Stimulated activated memory B cell treated with anti-CD40 and anti-IgM and Interleukin-4, amounts not matched to agents 10 μg/mL and 1 μg/mL and 100 μg/mL, for 72 hours (primary cell): ENCODE data around the gene RFK.
A peak's percentile ranks its signal among the peaks of the same experiment; 100 is the strongest.
"Not testable (repeated sequence)": the region's sequence is repeated elsewhere in the genome, so short reads cannot be mapped to it uniquely, and the experiment has no call there.

Source experiments
- ATAC-seq: fragments of 150-1000 bp; cut with Tn5 transposase; 2 replicates; pipeline ENCODE4 v1.10.0; 2021
- H3K27ac Mint-ChIP-seq: one replicate; pipeline ENCODE4 v1.8.0; 2022; ENCODE audit warnings: mild to moderate bottlenecking, mixed read lengths
- H3K27me3 Mint-ChIP-seq: one replicate; pipeline ENCODE4 v1.8.0; 2022; ENCODE audit warnings: mixed read lengths
- H3K36me3 Mint-ChIP-seq: one replicate; pipeline ENCODE4 v1.8.0; 2022; ENCODE audit warnings: mixed read lengths
- H3K4me1 Mint-ChIP-seq: one replicate; pipeline ENCODE4 v1.8.0; 2022; ENCODE audit warnings: mixed read lengths
- H3K4me3 Mint-ChIP-seq: one replicate; pipeline ENCODE4 v1.8.0; 2022; ENCODE audit warnings: mild to moderate bottlenecking, moderate library complexity, mixed read lengths
- H3K9me3 Mint-ChIP-seq: one replicate; pipeline ENCODE4 v1.8.0; 2022; ENCODE audit warnings: mixed read lengths

Gene RFK

DNA sequence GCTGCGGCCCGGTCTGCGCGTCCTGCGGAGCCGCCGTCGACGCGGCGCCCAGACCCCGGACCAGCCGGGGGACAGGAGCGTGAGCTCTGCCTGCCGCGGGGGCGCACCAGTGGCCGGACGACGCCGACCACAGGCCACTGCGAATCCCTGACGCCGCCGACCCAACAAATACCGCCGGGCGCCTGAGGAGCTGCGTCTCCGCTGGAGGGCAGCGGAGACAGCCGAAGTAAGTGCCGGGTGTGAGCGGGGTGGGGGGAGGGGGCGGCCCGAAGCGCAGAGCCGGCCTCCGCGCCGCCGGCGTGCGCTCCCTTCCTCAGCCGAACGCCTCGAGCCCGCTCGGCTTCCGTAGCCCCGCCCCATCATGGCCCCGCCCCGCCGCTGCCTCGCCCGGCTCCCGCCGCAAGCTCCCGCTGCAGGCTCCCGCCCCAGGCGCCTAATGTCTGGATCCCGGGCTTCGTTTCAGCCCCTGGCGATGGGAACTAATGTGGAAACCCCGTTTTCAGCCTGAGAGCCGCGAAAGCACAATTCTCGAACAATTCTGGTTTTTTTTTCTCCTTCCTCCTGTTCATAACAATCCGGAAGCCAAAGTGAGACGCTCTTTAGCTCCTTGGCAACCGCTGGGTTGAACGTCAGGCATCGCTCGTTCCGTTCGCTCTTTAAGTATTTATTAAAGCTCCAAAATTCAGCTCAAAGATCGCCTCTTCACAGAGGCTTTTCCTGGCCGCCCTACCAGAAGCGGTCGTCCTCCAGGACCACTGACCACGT lies at the start of gene RFK:
Gene RFK (minus strand): TSS at position 232 of the 765 bp plus-strand sequence. CDS start 255 bp downstream, outside the sequence.
- ATAC-seq = peak; percentile 92
- H3K36me3 Mint-ChIP-seq = peaks cover 11% of the 10 kb centered on the region
- H3K4me3 Mint-ChIP-seq = peak within 1 kb of the TSS; percentile 99
- H3K27ac Mint-ChIP-seq = peak within 1 kb of the TSS; percentile 92
- H3K27me3 Mint-ChIP-seq = no peaks in the 10 kb centered on the region
- H3K9me3 Mint-ChIP-seq = peaks cover 2% of the 10 kb centered on the region
- peaks cover 27% of the 10 kb centered on the region for H3K4me1 Mint-ChIP-seq

DNA sequence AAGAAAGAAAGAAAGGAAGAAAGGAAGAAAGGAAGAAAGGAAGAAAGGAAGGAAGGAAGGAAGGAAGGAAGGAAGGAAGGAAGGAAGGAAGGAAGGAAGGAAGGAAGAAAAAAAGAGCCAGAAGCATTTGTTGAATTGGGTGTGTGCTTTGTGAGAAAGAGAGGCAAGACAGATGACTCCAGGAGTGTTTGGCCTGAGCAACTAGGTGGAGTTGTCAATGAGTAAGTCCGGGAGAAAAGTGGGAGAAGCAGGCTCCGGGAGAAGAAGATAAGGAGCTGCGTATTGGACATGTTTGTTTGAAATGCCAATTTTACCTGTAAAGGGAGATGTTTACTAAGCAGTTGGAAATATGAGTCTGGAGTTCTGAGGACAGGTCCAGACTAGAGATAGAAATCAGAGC lies 49.7 kb upstream of the RFK start:
- ATAC-seq = no peak
- peaks cover 5% of the 10 kb centered on the region for H3K4me1 Mint-ChIP-seq
- H3K36me3 Mint-ChIP-seq = no peaks in the 10 kb centered on the region
- H3K27ac Mint-ChIP-seq = no peak overlapping the region
- H3K27me3 Mint-ChIP-seq = peaks cover 27% of the 10 kb centered on the region
- H3K4me3 Mint-ChIP-seq = no peak overlapping the region
- peaks cover 5% of the 10 kb centered on the region for H3K9me3 Mint-ChIP-seq

DNA sequence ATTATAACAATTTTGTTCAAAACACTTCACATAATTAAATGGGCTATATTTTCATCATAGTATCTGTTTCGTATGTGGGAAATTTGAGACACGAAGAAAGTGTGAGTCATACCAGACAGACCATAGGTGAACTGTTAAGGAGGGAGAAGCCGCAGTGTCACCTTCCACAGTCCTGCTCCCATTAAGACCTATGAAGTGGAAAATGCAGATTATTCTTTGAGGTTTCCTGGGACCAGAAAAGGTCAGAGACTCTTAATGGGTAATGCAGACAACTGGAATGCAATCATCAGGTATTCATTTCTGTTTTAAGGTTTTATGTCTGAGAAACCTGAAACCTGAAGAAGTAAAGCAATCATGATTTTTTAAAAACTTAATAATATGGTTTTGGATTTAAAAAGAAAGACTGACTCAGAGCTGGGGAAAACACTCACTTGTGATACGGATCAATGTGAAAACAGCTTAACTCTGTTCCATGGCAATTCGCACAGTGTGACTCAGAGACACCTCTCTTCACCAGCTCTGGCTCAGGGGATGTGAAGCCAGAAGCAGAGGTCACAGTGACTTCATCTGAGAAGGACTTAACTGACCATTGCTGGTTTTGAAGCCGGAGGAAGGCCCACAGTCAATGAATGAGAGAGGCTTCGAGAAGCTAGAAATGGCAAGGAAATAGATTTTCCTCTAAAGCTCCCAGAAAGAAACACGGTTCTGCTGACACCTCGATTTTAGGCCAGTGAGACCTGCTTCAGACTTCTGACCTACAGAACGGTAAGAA lies 47.5 kb upstream of the RFK start:
- Mint-ChIP-seq H3K27me3 (peaks cover 27% of the 10 kb centered on the region), H3K4me3 (peak overlapping the region; percentile 61), H3K36me3 (no peaks in the 10 kb centered on the region), H3K27ac (peak overlapping the region; percentile 78), H3K9me3 (peaks cover 5% of the 10 kb centered on the region), H3K4me1 (peaks cover 14% of the 10 kb centered on the region)
- ATAC-seq = peak; percentile 77

DNA sequence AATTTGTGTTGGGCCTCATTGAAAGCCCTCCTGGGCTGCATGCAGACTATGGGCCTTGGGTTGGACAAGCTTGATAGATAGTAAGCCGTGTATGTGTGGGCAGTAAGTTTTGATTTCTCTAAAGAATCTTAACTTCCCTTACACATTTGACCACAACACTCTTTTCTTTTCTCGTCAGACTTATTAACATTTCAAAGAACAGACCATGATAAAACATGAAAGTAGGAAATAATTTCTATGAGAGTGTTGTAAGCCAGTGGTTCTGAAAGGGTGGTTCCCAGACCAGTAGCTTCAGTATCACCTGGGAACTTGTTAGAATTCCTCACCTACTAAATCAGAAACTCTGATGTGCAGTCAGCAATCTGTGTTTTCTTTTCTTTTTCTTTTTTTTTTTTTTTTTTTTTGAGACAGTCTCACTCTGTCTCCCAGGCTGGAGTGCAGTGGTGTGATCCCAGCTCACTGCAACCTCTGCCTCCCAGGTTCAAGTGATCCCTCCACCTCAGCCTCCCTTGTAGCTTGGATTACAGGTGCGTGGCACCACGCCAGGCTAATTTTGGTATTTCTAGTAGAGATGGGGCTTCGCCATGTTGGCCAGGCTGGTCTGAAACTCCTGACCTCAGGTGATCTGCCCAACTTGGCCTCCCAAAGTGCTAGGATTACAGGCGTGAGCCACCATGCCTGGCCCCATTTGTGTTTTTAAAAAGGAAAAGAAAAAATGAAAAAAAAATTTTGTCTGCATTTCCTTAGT lies 44.8 kb upstream of the RFK start:
- Mint-ChIP-seq H3K27me3 (peaks cover 27% of the 10 kb centered on the region), H3K4me1 (peaks cover 14% of the 10 kb centered on the region), H3K27ac (no peak overlapping the region), H3K36me3 (no peaks in the 10 kb centered on the region), H3K9me3 (peaks cover 5% of the 10 kb centered on the region), H3K4me3 (no peak overlapping the region)
- ATAC-seq = peak; percentile 76

DNA sequence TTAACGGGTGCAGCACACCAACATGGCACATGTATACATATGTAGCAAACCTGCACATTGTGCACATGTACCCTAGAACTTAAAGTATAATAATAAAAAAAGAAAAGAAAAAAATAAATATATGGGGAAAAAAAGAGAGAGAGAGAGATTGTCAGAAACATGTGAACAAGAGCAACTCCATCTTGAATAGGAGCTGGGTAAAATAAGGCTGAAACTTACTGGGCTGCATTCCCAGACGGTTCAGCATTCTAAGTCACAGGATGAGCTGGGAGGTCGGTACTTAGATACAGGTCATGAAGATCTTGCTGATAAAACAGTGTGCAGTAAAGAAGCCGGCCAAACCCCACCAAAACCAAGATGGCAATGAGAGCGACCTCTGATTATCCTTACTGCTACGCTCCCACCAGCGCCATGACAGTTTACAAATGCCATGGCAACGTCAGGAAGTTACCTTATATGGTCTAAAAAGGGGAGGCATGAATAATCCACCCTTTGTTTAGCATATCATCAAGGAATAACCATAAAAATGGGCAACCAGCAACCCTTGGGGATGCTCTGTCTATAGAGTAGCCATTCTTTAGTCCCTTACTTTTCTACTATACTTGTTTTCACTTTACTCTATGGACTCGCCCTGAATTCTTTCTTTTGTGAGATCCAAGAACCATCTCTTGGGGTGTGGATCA lies 42.9 kb upstream of the RFK start:
- H3K4me1 Mint-ChIP-seq = peaks cover 14% of the 10 kb centered on the region

DNA sequence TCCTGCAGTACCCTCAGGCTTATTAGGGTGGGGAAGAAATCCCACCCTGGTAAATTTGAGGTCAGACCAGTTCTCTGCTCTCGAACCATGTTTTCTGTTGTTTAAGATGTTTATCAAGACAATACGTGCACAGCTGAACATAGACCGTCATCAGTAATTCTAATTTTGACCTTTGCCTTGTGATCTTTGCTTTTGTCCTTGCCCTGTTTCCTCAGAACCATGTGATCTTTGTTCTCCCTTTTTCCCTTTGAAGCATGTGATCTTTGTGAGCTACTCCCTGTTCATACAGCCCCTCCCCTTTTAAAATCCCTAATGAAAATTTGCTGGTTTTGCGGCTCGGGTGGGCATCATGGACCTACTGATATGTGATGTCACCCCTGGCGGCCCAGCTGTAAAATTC lies 40.7 kb upstream of the RFK start:
- H3K27me3 Mint-ChIP-seq, H3K9me3 Mint-ChIP-seq, H3K4me3 Mint-ChIP-seq, H3K27ac Mint-ChIP-seq, H3K4me1 Mint-ChIP-seq, H3K36me3 Mint-ChIP-seq, ATAC-seq: not testable (repeated sequence)

More for the DNA sequence above, 42.9 kb upstream of the RFK start:
- not testable (repeated sequence) for H3K36me3 Mint-ChIP-seq, H3K27me3 Mint-ChIP-seq, H3K9me3 Mint-ChIP-seq, H3K27ac Mint-ChIP-seq, H3K4me3 Mint-ChIP-seq, ATAC-seq

DNA sequence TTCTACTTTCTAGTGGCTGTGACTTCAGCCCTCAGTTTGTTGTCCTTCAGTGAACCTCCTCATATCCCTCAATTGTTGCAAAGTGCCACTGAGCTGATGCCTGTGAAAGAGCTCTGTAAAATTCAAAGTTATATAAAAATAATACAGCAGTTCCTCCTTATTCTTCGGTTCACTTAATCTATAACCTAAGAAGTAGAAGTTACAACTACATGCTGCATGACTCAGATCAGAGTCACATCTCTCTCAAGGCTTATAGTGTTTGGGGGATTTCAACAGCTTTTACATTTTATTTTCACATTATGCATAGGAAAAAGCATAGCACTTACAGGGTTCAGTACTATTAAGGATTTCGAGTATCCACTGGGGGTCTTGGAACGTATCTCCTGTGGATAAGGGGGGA lies 39.6 kb upstream of the RFK start:
- Mint-ChIP-seq H3K4me1 (peaks cover 8% of the 10 kb centered on the region), H3K27me3 (no peaks in the 10 kb centered on the region), H3K9me3 (no peaks in the 10 kb centered on the region), H3K27ac (no peak overlapping the region), H3K4me3 (no peak overlapping the region), H3K36me3 (no peaks in the 10 kb centered on the region)
- no peak for ATAC-seq

DNA sequence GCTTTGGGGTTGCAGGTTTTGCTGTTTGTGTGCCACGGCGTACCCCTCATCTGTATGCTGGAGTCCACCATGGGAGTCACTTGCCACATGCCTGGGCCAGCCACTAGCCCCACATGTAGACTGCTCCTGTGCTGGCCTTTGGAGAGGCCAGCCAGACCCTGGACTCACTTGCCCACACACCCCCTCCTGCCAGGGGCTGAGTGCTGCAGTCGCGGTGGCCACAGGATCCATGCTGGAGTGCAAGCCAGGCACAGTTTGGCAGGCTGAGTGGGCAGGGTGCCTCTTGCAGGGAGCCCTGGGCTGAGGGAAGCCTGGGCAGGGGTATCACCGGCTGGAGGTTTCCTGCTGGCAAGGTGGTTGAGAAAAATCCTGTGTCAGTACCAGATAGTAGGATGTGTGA lies 39.2 kb upstream of the RFK start:
- H3K4me1 Mint-ChIP-seq = peaks cover 7% of the 10 kb centered on the region
- no peak overlapping the region for H3K27ac Mint-ChIP-seq
- peak; percentile 54 for ATAC-seq
- no peaks in the 10 kb centered on the region for H3K36me3 Mint-ChIP-seq
- H3K4me3 Mint-ChIP-seq = no peak overlapping the region
- no peaks in the 10 kb centered on the region for H3K9me3 Mint-ChIP-seq
- no peaks in the 10 kb centered on the region for H3K27me3 Mint-ChIP-seq

DNA sequence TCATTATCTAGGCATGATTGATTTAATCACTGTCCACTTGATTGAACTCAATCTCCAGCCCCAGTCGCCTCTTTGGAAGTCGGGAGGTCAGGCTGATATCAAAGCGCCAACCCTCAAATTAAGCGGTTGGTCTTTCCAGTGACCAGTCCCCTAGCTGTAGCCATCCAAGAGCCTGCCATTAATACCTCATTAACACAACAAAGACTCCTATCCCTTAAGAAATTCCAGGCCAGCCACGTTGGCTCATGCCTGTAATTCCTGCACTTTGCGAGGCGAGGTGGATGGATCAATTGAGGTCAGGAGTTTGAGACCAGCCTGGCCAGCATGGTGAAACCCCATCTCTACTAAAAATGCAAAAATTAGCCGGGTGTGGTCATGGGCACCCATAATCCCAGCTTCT lies 37.4 kb upstream of the RFK start:
- Mint-ChIP-seq H3K27me3 (no peaks in the 10 kb centered on the region), H3K9me3 (no peaks in the 10 kb centered on the region), H3K36me3 (no peaks in the 10 kb centered on the region), H3K4me1 (no peaks in the 10 kb centered on the region), H3K4me3 (no peak overlapping the region), H3K27ac (no peak overlapping the region)
- no peak for ATAC-seq

DNA sequence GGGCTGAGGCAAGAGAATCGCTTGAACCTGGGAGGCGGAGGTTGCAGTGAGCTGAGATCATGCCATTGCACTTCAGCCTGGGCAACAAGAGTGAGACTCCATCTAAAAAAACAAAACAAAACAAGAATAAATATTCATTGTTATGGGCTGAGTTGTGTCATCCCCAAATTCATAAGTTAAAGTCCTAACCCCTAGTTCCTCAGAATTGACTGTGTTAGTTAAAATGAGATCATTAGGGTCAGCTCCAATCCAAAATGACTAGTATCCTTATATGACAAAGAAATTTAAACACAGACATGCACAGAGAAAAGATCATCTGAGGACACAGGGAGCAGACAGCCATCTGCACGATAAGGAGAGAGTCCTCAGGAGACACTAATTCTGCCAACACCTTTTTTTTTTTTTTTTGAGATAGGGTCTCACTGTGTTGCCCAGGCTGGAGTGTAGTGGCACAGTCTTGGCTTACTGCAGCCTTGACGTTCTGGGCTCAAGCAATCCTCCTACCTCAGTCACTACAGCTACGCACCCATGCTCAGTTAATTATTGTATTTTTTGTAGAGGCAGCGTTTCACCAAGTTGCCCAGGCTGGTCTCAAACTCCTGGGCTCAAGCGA lies 32.7 kb upstream of the RFK start:
- no peak for ATAC-seq
- H3K27ac Mint-ChIP-seq = no peak overlapping the region
- no peaks in the 10 kb centered on the region for H3K4me1 Mint-ChIP-seq
- no peak overlapping the region for H3K4me3 Mint-ChIP-seq
- no peaks in the 10 kb centered on the region for H3K36me3 Mint-ChIP-seq
- no peaks in the 10 kb centered on the region for H3K9me3 Mint-ChIP-seq
- no peaks in the 10 kb centered on the region for H3K27me3 Mint-ChIP-seq

DNA sequence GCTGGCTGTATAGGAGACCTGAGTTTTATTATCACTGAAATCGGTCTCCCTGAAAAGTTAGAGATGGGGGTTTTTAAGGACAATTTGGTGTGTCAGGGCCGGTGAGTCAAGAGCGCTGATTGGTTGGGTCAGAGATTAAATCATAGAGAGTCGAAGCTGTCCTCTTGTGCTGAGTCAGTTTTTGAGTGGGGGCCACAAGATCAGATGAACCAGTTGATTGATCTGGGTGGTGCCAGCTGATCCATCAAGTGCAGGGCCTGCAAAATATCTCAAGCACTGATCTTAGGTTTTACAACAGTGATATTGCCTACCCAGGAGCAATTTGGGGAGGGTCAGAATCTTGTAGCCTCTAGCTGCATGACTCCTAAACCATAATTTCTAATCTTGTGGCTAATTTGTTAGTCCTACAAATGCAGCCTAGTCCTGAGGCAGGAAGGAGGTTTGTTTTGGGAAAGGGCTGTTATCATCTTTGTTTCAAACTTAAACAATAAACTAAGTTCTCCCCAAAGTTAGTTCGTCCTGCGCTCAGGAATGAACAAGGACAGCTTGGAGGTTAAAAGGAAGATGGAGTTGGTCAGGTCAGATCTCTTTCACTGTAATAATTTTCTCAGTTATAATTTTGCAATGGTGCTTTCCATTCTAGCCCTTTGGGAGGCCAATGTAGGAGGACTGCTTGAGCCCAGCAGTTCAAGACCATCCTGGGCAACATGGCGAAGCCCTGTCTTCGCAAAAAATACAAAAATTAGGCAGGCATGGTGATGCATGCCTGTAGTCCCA lies 31.6 kb upstream of the RFK start:
- H3K4me1 Mint-ChIP-seq = no peaks in the 10 kb centered on the region
- no peak for ATAC-seq
- no peak overlapping the region for H3K27ac Mint-ChIP-seq
- no peaks in the 10 kb centered on the region for H3K36me3 Mint-ChIP-seq
- H3K9me3 Mint-ChIP-seq = no peaks in the 10 kb centered on the region
- no peak overlapping the region for H3K4me3 Mint-ChIP-seq
- no peaks in the 10 kb centered on the region for H3K27me3 Mint-ChIP-seq

DNA sequence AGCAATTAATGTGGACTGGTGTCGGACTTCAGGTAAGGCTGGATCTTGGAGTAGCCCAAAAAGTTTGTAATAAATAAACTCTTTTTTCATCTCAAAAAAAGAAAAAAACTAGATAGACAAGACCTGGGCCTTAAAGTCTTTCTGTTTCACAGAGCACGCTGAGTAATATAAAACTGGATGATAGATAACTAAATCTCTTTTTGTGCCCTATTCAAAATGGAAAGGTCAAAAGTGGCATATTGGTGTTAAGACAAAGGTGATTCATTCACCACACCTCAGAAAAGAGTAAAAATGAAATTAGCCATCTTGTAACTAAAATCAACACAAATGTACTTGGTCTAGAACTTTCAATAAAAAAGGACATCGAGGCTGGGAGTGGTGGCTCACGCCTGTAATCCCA lies 30.3 kb upstream of the RFK start:
- Mint-ChIP-seq H3K9me3 (no peaks in the 10 kb centered on the region), H3K36me3 (no peaks in the 10 kb centered on the region), H3K4me1 (no peaks in the 10 kb centered on the region), H3K27me3 (no peaks in the 10 kb centered on the region), H3K27ac (no peak overlapping the region), H3K4me3 (no peak overlapping the region)
- ATAC-seq = no peak

DNA sequence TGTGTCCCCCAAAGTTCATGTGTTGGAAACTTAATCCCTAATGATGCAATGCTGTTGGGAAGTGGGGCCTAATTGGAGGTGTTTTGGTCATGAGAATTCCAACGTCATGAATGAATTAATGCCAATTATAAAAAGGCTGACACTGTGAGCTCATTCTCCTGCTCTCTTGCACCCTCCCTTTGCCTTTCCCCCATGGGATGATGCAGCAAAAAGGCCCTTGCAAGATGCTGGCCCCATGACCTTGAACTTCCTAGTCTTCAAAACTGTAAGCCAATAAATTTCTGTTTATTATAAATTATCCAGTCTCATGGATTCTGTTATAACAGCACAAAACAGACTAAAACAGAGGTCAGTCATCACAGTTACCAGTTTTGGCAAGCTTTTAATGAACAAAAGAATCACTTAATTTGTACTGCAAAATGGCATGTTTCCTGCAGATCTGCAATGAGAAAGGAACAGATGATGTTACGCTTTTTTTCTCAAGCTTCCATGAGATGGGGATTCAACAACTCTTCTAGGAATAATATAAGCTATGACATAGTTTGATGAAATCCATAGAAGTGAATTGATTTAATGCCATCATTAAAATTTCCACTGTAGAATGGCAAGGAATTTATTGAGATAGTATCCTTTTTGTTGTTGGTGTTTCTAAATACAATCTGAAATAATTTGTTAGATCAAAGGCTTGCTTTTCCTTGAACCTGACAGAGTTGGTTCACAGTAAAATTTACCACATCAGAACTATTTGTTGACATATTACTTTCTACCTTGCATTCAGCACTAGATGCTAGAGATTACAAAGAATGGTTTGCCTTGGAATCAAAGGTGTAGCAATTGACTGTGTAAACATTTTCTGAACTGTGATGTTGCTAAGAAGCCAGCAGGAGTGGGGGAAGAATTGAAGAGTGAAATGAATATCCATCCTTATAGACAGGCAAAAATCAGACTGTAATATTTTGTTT lies 29.3 kb upstream of the RFK start:
- H3K4me3 Mint-ChIP-seq = no peak overlapping the region
- no peaks in the 10 kb centered on the region for H3K27me3 Mint-ChIP-seq
- no peaks in the 10 kb centered on the region for H3K4me1 Mint-ChIP-seq
- ATAC-seq = no peak
- no peak overlapping the region for H3K27ac Mint-ChIP-seq
- no peaks in the 10 kb centered on the region for H3K36me3 Mint-ChIP-seq
- H3K9me3 Mint-ChIP-seq = no peaks in the 10 kb centered on the region
